Heart left ventricle (tissue), 16 donors: ENCODE results near the gene PARP8. TPM values are rescaled to one million over a fixed set of nuclear protein-coding genes. Genes with fewer than 3 reads are reported as not detected.

Experiments used
- ATAC-seq, 4 donors: fragments of 200-7000 bp; cut with Tn5 transposase; one replicate each; pipeline ENCODE4 v1.9.1; 2020 to 2022; ENCODE audit warnings: moderate library complexity in 4 of 4, mild to moderate bottlenecking in 3 of 4, moderate number of reproducible peaks in 1 of 4
- DNase-seq, 5 donors: peaks; one replicate each; pipeline ENCODE4 v3.0.0-alpha.2; 2020
- H3K27ac ChIP-seq, 12 donors: fragments of 200-600 bp; sonication (generic) in 4 of 12; one replicate each; pipeline versions ENCODE4 v1.5.0 to v1.8.0; 2016 to 2022; ENCODE audit warnings: mild to moderate bottlenecking in 2 of 12
- H3K27me3 ChIP-seq, 9 donors: fragments of 200-600 bp; sonication (generic) in 2 of 9; one replicate each; pipeline versions ENCODE4 v1.5.1 to v1.8.0; 2016 to 2022; ENCODE audit warnings: mild to moderate bottlenecking in 3 of 9
- H3K36me3 ChIP-seq, 9 donors: fragments of 200-600 bp; sonication (generic) in 2 of 9; one replicate each; pipeline versions ENCODE4 v1.5.0 to v1.8.0; 2018 to 2022; ENCODE audit warnings: mild to moderate bottlenecking in 2 of 9
- H3K4me1 ChIP-seq, 12 donors: fragments of 200-600 bp; sonication (generic) in 4 of 12; one replicate each; pipeline versions ENCODE4 v1.5.0 to v1.8.0; 2016 to 2022; ENCODE audit warnings: mild to moderate bottlenecking in 3 of 12
- H3K4me3 ChIP-seq, 12 donors: fragments of 200-600 bp; sonication (generic) in 4 of 12; one replicate each; pipeline versions ENCODE4 v1.5.0 to v1.8.0; 2017 to 2022; ENCODE audit warnings: mild to moderate bottlenecking in 9 of 12, moderate library complexity in 4 of 12
- H3K9me3 ChIP-seq, 12 donors: fragments of 200-600 bp; sonication (generic) in 4 of 12; one replicate each; pipeline versions ENCODE4 v1.5.0 to v1.8.0; 2016 to 2022; ENCODE audit warnings: mild to moderate bottlenecking in 1 of 12
- POLR2A ChIP-seq, 2 donors: fragments of 450-650 bp; IDR thresholded peaks; one replicate each; pipeline ENCODE4 v1.6.1; 2017; ENCODE audit warnings: antibody characterized with exemption in 2 of 2, mild to moderate bottlenecking in 2 of 2, moderate library complexity in 2 of 2
- WGBS, 4 donors: extraction: QIAGEN DNeasy Blood & Tissue Kit in 2 of 4; methylation state at CpG; one replicate each; pipeline versions ENCODE4 v1.1.5 to v1.1.7; 2013 to 2018; 5-methylcytosine and 5-hydroxymethylcytosine counted together
- intact Hi-C, 10 donors: fragments of 100-400 bp; cut with DNase I; formaldehyde crosslinking; loops; one replicate each; pipeline versions ENCODE4 v1.11.1 to v1.14.2; 2022
- polyA plus RNA-seq, 2 donors: library from polyadenylated mRNA; stranded (reverse); fragments of 200-250 nt; gene quantifications; one replicate each; pipeline ENCODE4 v1.2.3, GENCODE V29; 2013
- total RNA-seq, 9 donors: library from RNA; depleted of rRNA in 2 of 9; stranded (reverse); fragments of >200 nt in 2 of 9; fragmentation: NEBNext Ultra II Directional in 3 of 9; extraction: Animal tissue kit (Norgen Biotek cat#: 25700) in 3 of 9; gene quantifications; one replicate each; pipeline versions ENCODE4 v1.1.0 to v1.2.4, GENCODE V29; 2016 to 2023
- TF ChIP-seq, protein P1 (sequence below), 12 donors: fragments of 200-600 bp; sonication (generic) in 4 of 12; IDR thresholded peaks; one replicate each; pipeline versions ENCODE4 v1.5.0 to v1.8.0; 2018 to 2022; ENCODE audit warnings: antibody characterized with exemption in 12 of 12, mild to moderate bottlenecking in 5 of 12
- donor health status: ischemic (EF 13 %, LVEDD 7.1; RV severe dilation, severe dysfunction).
- donor health status: healthy with polysubstance abuse.
- donor health status: DM: no; HTN: yes; CAD: no.
- donor health status: DM: no; HTN: no; CAD: no.
- donor health status: ischemic (EF 25% LVEDD 6.9; RV normal size, moderate dysfunction).
- donor health status: ischemic (EF 25% LVEDD 5.7; RV mildly dilated, moderate dysfunction).
- donor health status: healthy.
- donor health status: DM: yes; HTN: yes; CAD: no.
- donor health status: ischemic (EF 35%, LVEDD 5.7; RV mildly dilated, moderate dysfunction).
- donor health status: nonischemic (EF 11% LVEDD 7.7; RV severe dilation, severe dysfunction).
- donor health status: DM: yes; HTN: yes; CAD: no.
- donor health status: PGD.
- donor health status: ischemic (EF 29% LVEDD 5.4; RV normal size, mild dysfunction).
- donor health status: nonischemic (EF 23%, LVEDD 6.1; RV moderate dilation, normal function).

The PARP8 gene
- total and polyA plus RNA-seq, 11 donors = 1.6 to 22.5 (median 6.0) TPM

DNA sequence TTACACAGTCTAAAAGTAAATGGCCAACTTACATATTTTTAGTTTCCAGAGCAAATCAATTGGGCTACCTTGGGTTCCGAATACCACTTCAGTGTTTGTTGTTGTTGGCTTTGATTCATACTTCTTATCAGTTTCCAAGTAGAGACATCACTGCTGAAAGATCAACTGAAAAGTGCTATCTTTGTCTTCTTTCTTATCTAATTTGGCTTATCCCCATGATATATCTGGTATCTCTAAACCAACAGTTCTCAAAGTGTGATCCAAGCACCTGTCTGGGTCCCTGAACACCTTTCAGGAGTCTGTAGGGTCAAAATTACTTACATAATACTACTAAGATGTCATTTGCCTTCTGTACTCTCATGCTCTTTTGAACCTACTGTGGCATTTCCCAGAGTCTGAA is 200.0 kb downstream of the PARP8 start:
- intact Hi-C loops = no loop called here
- H3K27me3 ChIP-seq = peaks cover 0 to 4% (median 0%) of the 10 kb centered on the region in 9 donors
- 20 to 39% (median 22%) methylated on average over 1 of the region's 1 CpG for WGBS, 4 donors
- H3K4me3 ChIP-seq = no peak overlapping the region
- TF ChIP-seq POLR2A (IDR thresholded peaks at IDR 0.05) = no peak
- TF ChIP-seq, protein P1, sequence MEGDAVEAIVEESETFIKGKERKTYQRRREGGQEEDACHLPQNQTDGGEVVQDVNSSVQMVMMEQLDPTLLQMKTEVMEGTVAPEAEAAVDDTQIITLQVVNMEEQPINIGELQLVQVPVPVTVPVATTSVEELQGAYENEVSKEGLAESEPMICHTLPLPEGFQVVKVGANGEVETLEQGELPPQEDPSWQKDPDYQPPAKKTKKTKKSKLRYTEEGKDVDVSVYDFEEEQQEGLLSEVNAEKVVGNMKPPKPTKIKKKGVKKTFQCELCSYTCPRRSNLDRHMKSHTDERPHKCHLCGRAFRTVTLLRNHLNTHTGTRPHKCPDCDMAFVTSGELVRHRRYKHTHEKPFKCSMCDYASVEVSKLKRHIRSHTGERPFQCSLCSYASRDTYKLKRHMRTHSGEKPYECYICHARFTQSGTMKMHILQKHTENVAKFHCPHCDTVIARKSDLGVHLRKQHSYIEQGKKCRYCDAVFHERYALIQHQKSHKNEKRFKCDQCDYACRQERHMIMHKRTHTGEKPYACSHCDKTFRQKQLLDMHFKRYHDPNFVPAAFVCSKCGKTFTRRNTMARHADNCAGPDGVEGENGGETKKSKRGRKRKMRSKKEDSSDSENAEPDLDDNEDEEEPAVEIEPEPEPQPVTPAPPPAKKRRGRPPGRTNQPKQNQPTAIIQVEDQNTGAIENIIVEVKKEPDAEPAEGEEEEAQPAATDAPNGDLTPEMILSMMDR (IDR thresholded peaks at IDR 0.05) = no peak
- H3K36me3 ChIP-seq = no peaks in the 10 kb centered on the region
- H3K4me1 ChIP-seq = no peaks in the 10 kb centered on the region
- H3K9me3 ChIP-seq = no peaks in the 10 kb centered on the region
- DNase-seq (no peak), ATAC-seq (no peak)
- no peak overlapping the region for H3K27ac ChIP-seq

DNA sequence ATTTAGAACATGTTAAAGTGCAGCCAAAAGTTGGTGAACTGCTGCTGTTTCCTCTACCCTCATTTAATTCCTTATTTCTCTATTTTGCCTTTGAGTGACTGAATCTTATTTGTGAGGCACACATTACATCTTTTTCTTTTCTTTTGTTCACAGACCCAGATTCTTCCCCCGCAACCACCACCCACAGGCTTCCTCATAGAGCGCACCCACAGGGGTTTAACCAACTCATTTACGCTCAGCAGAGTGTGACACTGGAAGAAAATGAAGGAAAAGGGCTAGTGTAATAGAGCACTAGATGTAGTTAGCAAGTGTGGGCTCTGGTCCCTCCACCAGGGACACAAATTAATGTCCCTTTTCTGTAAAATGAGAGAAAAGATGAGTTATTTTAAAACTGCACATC is 200.7 kb downstream of the PARP8 start:
- H3K27ac ChIP-seq = no peak overlapping the region
- no peaks in the 10 kb centered on the region for H3K9me3 ChIP-seq
- DNase-seq (no peak), ATAC-seq (no peak)
- 84 to 90% (median 86%) methylated on average over 3 of the region's 3 CpGs for WGBS, 4 donors
- intact Hi-C loops = no loop called here
- H3K4me1 ChIP-seq = no peaks in the 10 kb centered on the region
- H3K27me3 ChIP-seq = peaks cover 0 to 2% (median 0%) of the 10 kb centered on the region in 9 donors
- no peak overlapping the region for H3K4me3 ChIP-seq
- H3K36me3 ChIP-seq = no peaks in the 10 kb centered on the region
- no peak for TF ChIP-seq POLR2A (IDR thresholded peaks at IDR 0.05)
- TF ChIP-seq, protein P1 (IDR thresholded peaks at IDR 0.05) = no peak

DNA sequence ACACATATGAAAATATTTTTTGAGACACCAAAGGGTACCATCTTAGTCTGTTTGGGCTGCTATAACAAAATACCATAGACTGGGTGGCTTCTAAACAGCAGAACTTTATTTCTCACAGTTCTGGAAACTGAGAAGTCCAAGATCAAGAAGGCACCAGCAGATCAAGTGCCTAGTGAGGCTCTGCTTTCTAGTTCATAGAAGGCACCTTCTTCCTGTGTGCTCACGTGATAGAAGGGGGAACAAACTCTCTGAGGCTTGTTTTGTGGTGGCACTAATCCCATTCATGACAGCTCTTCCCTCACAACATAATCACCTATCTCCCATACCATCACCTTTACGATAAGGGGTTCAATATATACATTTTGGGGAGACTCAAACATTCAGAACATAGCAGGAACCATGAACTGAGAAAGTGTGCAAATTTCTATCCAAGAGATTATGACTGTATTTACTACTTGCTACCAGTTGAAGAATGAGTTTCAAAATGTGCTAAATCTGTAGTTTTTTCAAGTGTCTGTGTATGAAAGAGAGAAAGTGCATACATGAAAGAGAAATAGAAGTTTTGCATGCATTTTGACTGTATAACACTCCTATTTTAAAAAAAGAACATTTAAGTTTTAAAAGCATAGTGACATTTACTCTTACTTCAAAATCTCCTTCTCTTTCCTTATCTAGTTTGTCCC is 207.3 kb downstream of the PARP8 start:
- intact Hi-C loops = no loop called here
- H3K27me3 ChIP-seq = no peaks in the 10 kb centered on the region
- no peaks in the 10 kb centered on the region for H3K9me3 ChIP-seq
- WGBS, 4 donors = 73 to 82% (median 76%) methylated on average over 2 of the region's 2 CpGs
- ATAC-seq = no peak
- H3K4me3 ChIP-seq = no peak overlapping the region
- TF ChIP-seq POLR2A (IDR thresholded peaks at IDR 0.05) = no peak
- TF ChIP-seq, protein P1 (IDR thresholded peaks at IDR 0.05) = no peak
- H3K36me3 ChIP-seq = no peaks in the 10 kb centered on the region
- DNase-seq = no peak
- peak overlapping the region in 2 of 12 donors; percentile 8 to 72 for H3K27ac ChIP-seq
- peaks cover 0 to 17% (median 0%) of the 10 kb centered on the region in 12 donors for H3K4me1 ChIP-seq

DNA sequence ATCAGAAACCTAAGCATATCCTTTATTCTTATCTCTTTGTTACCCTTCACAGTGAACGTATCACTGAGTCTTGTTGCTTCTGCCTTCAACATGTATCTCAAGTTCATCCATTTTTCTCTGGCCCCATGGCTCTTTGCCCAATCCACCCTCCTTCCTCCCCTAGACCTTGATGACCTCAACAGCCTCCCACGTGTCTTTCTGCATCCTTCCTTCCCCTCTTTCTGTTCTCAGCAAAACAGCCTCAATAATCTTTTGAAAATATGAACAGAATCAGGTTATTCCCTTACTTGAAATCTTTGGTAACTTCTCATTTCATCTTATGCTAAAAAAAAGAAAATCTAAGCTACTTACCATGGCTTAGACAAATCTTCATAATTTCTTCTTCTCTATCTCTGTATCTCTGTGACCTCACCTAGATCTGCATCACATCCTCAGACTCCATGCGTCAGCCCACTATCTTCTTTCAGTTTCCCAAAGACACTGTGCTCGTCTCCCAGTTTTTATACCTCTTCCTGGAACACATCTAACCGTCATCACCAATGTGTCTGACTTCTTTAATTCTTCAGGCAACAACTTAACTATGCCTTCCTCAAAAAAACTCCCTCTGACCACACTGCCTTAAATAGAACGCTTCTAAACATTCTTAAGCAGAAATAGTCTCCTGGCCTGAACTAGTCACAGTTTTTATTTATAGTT is 208.0 kb downstream of the PARP8 start:
- Histone ChIP-seq H3K4me1 (peaks cover 0 to 17% (median 0%) of the 10 kb centered on the region in 12 donors), H3K4me3 (peak overlapping the region in 1 of 12 donors; percentile 20), H3K27ac (peak overlapping the region in 3 of 12 donors; percentile 1 to 72 (median 8)), H3K9me3 (no peaks in the 10 kb centered on the region), H3K27me3 (no peaks in the 10 kb centered on the region), H3K36me3 (no peaks in the 10 kb centered on the region)
- DNase-seq = peak in 2 of 5 donors; percentile 17 to 29
- WGBS, 4 donors = 9 to 22% (median 16%) methylated on average over 6 of the region's 6 CpGs
- TF ChIP-seq, protein P1 (IDR thresholded peaks at IDR 0.05) = no peak
- no peak for TF ChIP-seq POLR2A (IDR thresholded peaks at IDR 0.05)
- peak; percentile 34 to 79 (median 47) for ATAC-seq
- intact Hi-C loops = no loop called here
